ENCODE results near the gene COL18A1. TPM values are rescaled to one million over a fixed set of nuclear protein-coding genes. Genes with fewer than 3 reads are reported as not detected.

The COL18A1 gene
- total and polyA plus RNA-seq, 4 donors = 44.9 to 308 (median 232) TPM

DNA sequence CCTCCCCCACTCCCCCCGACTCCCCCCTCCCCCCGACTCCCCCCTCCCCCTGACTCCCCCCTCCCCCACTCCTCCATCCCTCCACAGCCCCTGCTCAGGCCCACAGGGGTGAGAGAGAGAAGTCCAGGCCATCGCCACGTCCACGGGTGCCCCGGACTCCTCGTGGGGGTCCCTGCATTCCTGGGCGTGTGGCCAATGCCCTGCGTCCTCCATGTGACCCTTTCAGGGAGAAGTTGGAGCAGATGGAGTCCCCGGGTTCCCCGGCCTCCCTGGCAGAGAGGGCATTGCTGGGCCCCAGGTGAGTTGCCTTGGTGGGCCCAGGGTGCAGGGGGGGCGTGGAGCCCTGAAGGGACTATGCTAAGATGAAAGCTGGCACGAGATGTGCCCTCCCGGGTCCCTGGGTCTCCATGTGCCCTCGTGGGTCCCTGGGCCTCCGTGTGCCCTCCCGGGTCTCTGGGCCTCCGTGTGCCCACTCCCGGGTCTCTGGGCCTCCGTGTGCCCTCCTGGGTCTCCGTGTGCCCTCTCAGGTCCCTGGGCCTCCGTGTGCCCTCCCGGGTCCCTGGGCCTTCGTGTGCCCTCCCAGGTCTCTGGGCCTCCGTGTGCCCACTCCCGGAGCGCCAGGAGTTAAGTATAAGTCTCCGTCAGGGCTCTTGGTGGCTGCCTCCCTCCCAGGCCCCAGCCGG lies 85.2 kb downstream of the COL18A1 start:
- Histone ChIP-seq H3K4me3 (ENCODE audit: low read depth in 1 of 3, low read length in 3 of 3) (no peak overlapping the region), H3K36me3 (ENCODE audit: control insufficient read depth in 4 of 4, insufficient read depth in 3 of 4, low read depth in 1 of 4, low read length in 3 of 4) (peaks cover 12 to 74% (median 26%) of the 10 kb centered on the region in 4 donors), H3K27ac (ENCODE audit: low read depth in 1 of 2, low read length in 2 of 2) (no peak overlapping the region), H3K4me1 (ENCODE audit: control insufficient read depth in 4 of 4, insufficient read depth in 4 of 4, low read length in 3 of 4) (no peaks in the 10 kb centered on the region), H3K9me3 (ENCODE audit: control insufficient read depth in 4 of 4, low read length in 3 of 4) (no peaks in the 10 kb centered on the region), H3K27me3 (ENCODE audit: control insufficient read depth in 4 of 4, insufficient read depth in 4 of 4, low read length in 3 of 4) (no peaks in the 10 kb centered on the region), H3K9ac (ENCODE audit: low read depth in 1 of 2, low read length in 2 of 2) (no peak overlapping the region)
- TF ChIP-seq JUND (IDR thresholded peaks at IDR 0.05) (no peak), FOXA2 (IDR thresholded peaks at IDR 0.05) (no peak), FOXA1 (IDR thresholded peaks at IDR 0.05) (no peak), RXRA (IDR thresholded peaks at IDR 0.05) (no peak), HNF4A (conservative IDR thresholded peaks at IDR 0.05) (no peak), NR2F2 (IDR thresholded peaks at IDR 0.05) (no peak), RAD21 (IDR thresholded peaks at IDR 0.05) (no peak), YY1 (IDR thresholded peaks at IDR 0.05) (no peak), HNF4G (IDR thresholded peaks at IDR 0.05) (no peak)
- DNase-seq (ENCODE audit: low spot score) = no peak
- 80% methylated on average over 28 of the region's 29 CpGs for WGBS

DNA sequence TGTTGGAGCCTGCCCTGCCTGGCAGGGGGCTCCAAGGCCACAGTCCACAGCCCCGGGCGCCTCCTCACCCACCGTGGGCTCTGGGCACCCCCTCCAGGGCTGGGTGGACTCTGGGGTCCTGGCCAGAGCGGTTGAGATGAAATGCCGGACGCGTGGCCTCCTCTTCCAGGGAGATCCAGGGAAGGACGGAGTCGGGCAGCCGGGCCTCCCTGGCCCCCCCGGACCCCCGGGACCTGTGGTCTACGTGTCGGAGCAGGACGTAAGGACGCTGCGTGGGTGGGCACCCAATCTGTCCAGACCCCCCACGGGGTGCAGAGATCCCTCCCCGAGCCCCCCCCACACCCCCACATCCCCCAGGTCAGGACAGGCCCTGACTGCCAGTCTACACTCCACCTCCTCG lies 86.1 kb downstream of the COL18A1 start:
- H3K36me3 ChIP-seq (ENCODE audit: control insufficient read depth in 4 of 4, insufficient read depth in 3 of 4, low read depth in 1 of 4, low read length in 3 of 4) = peaks cover 19 to 74% (median 31%) of the 10 kb centered on the region in 4 donors
- DNase-seq (ENCODE audit: low spot score) = no peak

DNA sequence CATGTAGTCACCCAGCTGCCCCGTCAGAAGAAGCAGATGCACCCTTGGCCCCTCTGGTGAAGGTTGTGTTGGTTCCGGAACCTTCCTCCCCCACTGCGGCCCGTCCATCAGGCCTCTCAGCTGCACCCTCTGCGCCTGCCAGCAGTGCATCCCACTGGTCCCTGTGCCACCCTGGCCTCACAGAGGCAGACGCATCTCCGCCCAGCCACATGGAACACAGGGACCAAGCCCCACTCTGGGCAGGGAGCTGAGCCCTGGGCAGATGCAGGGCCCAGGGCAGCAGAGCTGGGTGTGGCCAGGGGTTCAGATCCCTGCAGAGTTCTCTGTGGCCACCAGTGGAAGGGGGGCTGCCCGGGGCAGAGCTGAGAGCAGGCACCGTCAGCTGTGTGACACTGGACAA lies 86.7 kb downstream of the COL18A1 start:
- peak overlapping the region in 1 of 2 donors; percentile 20 for H3K27ac ChIP-seq (ENCODE audit: low read depth in 1 of 2, low read length in 2 of 2)
- DNase-seq (ENCODE audit: low spot score) = no peak
- no peak overlapping the region for H3K4me3 ChIP-seq (ENCODE audit: low read depth in 1 of 3, low read length in 3 of 3)
- no peaks in the 10 kb centered on the region for H3K27me3 ChIP-seq (ENCODE audit: control insufficient read depth in 4 of 4, insufficient read depth in 4 of 4, low read length in 3 of 4)
- 92% methylated on average over 9 of the region's 9 CpGs for WGBS
- H3K9me3 ChIP-seq (ENCODE audit: control insufficient read depth in 4 of 4, low read length in 3 of 4) = no peaks in the 10 kb centered on the region
- peaks cover 19 to 75% (median 33%) of the 10 kb centered on the region in 4 donors for H3K36me3 ChIP-seq (ENCODE audit: control insufficient read depth in 4 of 4, insufficient read depth in 3 of 4, low read depth in 1 of 4, low read length in 3 of 4)
- no peak overlapping the region for H3K9ac ChIP-seq (ENCODE audit: low read depth in 1 of 2, low read length in 2 of 2)
- no peaks in the 10 kb centered on the region for H3K4me1 ChIP-seq (ENCODE audit: control insufficient read depth in 4 of 4, insufficient read depth in 4 of 4, low read length in 3 of 4)
- no peak for TF ChIP-seq RXRA (IDR thresholded peaks at IDR 0.05)
- no peak for TF ChIP-seq YY1 (IDR thresholded peaks at IDR 0.05)
- TF ChIP-seq HNF4G (IDR thresholded peaks at IDR 0.05) = no peak
- TF ChIP-seq EGR1 (IDR thresholded peaks at IDR 0.05; ENCODE audit: low read depth in 2 of 2) = no peak
- TF ChIP-seq FOXA1 (IDR thresholded peaks at IDR 0.05) = no peak
- TF ChIP-seq JUND (IDR thresholded peaks at IDR 0.05) = no peak
- TF ChIP-seq, protein P1, sequence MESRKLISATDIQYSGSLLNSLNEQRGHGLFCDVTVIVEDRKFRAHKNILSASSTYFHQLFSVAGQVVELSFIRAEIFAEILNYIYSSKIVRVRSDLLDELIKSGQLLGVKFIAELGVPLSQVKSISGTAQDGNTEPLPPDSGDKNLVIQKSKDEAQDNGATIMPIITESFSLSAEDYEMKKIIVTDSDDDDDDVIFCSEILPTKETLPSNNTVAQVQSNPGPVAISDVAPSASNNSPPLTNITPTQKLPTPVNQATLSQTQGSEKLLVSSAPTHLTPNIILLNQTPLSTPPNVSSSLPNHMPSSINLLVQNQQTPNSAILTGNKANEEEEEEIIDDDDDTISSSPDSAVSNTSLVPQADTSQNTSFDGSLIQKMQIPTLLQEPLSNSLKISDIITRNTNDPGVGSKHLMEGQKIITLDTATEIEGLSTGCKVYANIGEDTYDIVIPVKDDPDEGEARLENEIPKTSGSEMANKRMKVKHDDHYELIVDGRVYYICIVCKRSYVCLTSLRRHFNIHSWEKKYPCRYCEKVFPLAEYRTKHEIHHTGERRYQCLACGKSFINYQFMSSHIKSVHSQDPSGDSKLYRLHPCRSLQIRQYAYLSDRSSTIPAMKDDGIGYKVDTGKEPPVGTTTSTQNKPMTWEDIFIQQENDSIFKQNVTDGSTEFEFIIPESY (IDR thresholded peaks at IDR 0.05) = no peak
- TF ChIP-seq, protein P2, sequence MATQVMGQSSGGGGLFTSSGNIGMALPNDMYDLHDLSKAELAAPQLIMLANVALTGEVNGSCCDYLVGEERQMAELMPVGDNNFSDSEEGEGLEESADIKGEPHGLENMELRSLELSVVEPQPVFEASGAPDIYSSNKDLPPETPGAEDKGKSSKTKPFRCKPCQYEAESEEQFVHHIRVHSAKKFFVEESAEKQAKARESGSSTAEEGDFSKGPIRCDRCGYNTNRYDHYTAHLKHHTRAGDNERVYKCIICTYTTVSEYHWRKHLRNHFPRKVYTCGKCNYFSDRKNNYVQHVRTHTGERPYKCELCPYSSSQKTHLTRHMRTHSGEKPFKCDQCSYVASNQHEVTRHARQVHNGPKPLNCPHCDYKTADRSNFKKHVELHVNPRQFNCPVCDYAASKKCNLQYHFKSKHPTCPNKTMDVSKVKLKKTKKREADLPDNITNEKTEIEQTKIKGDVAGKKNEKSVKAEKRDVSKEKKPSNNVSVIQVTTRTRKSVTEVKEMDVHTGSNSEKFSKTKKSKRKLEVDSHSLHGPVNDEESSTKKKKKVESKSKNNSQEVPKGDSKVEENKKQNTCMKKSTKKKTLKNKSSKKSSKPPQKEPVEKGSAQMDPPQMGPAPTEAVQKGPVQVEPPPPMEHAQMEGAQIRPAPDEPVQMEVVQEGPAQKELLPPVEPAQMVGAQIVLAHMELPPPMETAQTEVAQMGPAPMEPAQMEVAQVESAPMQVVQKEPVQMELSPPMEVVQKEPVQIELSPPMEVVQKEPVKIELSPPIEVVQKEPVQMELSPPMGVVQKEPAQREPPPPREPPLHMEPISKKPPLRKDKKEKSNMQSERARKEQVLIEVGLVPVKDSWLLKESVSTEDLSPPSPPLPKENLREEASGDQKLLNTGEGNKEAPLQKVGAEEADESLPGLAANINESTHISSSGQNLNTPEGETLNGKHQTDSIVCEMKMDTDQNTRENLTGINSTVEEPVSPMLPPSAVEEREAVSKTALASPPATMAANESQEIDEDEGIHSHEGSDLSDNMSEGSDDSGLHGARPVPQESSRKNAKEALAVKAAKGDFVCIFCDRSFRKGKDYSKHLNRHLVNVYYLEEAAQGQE (IDR thresholded peaks at IDR 0.05) = no peak
- TF ChIP-seq, protein P3, sequence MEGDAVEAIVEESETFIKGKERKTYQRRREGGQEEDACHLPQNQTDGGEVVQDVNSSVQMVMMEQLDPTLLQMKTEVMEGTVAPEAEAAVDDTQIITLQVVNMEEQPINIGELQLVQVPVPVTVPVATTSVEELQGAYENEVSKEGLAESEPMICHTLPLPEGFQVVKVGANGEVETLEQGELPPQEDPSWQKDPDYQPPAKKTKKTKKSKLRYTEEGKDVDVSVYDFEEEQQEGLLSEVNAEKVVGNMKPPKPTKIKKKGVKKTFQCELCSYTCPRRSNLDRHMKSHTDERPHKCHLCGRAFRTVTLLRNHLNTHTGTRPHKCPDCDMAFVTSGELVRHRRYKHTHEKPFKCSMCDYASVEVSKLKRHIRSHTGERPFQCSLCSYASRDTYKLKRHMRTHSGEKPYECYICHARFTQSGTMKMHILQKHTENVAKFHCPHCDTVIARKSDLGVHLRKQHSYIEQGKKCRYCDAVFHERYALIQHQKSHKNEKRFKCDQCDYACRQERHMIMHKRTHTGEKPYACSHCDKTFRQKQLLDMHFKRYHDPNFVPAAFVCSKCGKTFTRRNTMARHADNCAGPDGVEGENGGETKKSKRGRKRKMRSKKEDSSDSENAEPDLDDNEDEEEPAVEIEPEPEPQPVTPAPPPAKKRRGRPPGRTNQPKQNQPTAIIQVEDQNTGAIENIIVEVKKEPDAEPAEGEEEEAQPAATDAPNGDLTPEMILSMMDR (IDR thresholded peaks at IDR 0.05; ENCODE audit: low read depth, low read length, missing input control) = no peak
- TF ChIP-seq RAD21 (IDR thresholded peaks at IDR 0.05) = no peak

More for the DNA sequence above, 86.1 kb downstream of the COL18A1 start:
- TF ChIP-seq YY1 (IDR thresholded peaks at IDR 0.05) = no peak
- TF ChIP-seq, protein P4, sequence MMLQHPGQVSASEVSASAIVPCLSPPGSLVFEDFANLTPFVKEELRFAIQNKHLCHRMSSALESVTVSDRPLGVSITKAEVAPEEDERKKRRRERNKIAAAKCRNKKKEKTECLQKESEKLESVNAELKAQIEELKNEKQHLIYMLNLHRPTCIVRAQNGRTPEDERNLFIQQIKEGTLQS (IDR thresholded peaks at IDR 0.05) = no peak
- no peak for TF ChIP-seq HNF4A (conservative IDR thresholded peaks at IDR 0.05)
- TF ChIP-seq RAD21 (IDR thresholded peaks at IDR 0.05) = no peak
- TF ChIP-seq, protein P1 (IDR thresholded peaks at IDR 0.05) = no peak
- TF ChIP-seq, protein P5, sequence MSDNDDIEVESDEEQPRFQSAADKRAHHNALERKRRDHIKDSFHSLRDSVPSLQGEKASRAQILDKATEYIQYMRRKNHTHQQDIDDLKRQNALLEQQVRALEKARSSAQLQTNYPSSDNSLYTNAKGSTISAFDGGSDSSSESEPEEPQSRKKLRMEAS (IDR thresholded peaks at IDR 0.05) = no peak
- TF ChIP-seq HNF4G (IDR thresholded peaks at IDR 0.05) = no peak
- TF ChIP-seq GABPA (IDR thresholded peaks at IDR 0.05 in 1 of 2, conservative IDR thresholded peaks at IDR 0.05 in 1 of 2) = no peak
- H3K4me1 ChIP-seq (ENCODE audit: control insufficient read depth in 4 of 4, insufficient read depth in 4 of 4, low read length in 3 of 4) = no peaks in the 10 kb centered on the region
- WGBS = 93% methylated on average over 20 of the region's 20 CpGs
- H3K4me3 ChIP-seq (ENCODE audit: low read depth in 1 of 3, low read length in 3 of 3) = no peak overlapping the region
- no peaks in the 10 kb centered on the region for H3K27me3 ChIP-seq (ENCODE audit: control insufficient read depth in 4 of 4, insufficient read depth in 4 of 4, low read length in 3 of 4)
- H3K9me3 ChIP-seq (ENCODE audit: control insufficient read depth in 4 of 4, low read length in 3 of 4) = no peaks in the 10 kb centered on the region
- no peak overlapping the region for H3K9ac ChIP-seq (ENCODE audit: low read depth in 1 of 2, low read length in 2 of 2)
- H3K27ac ChIP-seq (ENCODE audit: low read depth in 1 of 2, low read length in 2 of 2) = no peak overlapping the region

Data from liver (tissue), 9 donors.